ENCODE results near the gene MAZ.

DNA sequence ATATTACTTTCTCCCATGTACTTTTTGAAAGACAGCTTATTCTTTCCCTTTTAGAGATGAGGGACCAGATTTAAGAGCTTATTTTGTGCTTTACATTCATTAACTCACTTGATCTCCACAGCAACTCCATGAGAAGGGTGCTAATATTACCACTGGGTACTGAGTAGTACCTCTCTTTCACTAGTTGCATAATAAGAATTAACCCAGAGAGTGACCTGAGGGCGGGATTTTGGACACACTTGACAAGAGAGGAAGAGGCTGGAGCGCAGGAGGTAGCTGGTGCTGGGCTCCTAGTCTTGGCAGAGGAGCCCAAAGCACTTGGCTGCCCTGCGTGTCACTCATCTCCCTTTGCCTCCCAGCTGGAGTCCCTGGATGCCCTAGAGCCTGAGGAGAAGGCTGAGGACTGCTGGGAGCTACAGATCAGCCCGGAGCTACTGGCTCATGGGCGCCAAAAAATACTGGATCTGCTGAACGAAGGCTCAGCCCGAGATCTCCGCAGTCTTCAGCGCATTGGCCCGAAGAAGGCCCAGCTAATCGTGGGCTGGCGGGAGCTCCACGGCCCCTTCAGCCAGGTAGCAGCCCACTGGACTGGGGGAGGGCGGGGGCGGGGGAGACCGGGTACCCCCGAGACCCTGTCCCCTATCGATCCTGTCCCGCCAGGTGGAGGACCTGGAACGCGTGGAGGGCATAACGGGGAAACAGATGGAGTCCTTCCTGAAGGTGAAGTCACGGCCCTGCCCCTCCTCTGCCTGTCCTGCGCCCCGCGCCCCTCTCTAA, 1.7 kb upstream of the MAZ start:
- TF ChIP-seq, protein P1, sequence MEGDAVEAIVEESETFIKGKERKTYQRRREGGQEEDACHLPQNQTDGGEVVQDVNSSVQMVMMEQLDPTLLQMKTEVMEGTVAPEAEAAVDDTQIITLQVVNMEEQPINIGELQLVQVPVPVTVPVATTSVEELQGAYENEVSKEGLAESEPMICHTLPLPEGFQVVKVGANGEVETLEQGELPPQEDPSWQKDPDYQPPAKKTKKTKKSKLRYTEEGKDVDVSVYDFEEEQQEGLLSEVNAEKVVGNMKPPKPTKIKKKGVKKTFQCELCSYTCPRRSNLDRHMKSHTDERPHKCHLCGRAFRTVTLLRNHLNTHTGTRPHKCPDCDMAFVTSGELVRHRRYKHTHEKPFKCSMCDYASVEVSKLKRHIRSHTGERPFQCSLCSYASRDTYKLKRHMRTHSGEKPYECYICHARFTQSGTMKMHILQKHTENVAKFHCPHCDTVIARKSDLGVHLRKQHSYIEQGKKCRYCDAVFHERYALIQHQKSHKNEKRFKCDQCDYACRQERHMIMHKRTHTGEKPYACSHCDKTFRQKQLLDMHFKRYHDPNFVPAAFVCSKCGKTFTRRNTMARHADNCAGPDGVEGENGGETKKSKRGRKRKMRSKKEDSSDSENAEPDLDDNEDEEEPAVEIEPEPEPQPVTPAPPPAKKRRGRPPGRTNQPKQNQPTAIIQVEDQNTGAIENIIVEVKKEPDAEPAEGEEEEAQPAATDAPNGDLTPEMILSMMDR (IDR thresholded peaks at IDR 0.05), result no peak
- TF ChIP-seq ZFX (IDR thresholded peaks at IDR 0.05; ENCODE audit: borderline replicate concordance), result no peak

Measured in 22Rv1 (cell line).